DMS53 treated with DMSO at 0.1 percent for 48 hours (cell line): Measurements from ENCODE around the gene LRSAM1.
A peak's percentile ranks its signal among the peaks of the same experiment; 100 is the strongest.

Experiments used
- DNase-seq: peaks from one replicate; lab custom pipeline; 2025; ENCODE audit not compliant: unreplicated experiment; lab: John Stamatoyannopoulos, UW

Gene LRSAM1

GRCh38 chr9:127509955-127510299 lies 58.6 kb downstream of the LRSAM1 start:
- no peak for DNase-seq

- DNase-seq: no peak
Observed at GRCh38 chr9:127514468-127514867, 63.2 kb downstream of the LRSAM1 start.

GRCh38 chr9:127516835-127517607 lies 65.7 kb downstream of the LRSAM1 start:
- DNase-seq: no peak

- DNase-seq: no peak
Observed at GRCh38 chr9:127517620-127518019, 66.3 kb downstream of the LRSAM1 start.

GRCh38 chr9:127518091-127518856 lies 67.0 kb downstream of the LRSAM1 start:
- no peak for DNase-seq

GRCh38 chr9:127519301-127520166 lies 68.2 kb downstream of the LRSAM1 start:
- no peak for DNase-seq

GRCh38 chr9:127520941-127521918 lies 69.9 kb downstream of the LRSAM1 start:
- no peak for DNase-seq

- no peak for DNase-seq
Observed at GRCh38 chr9:127521919-127522304, 70.6 kb downstream of the LRSAM1 start.

GRCh38 chr9:127522727-127523126 lies 71.4 kb downstream of the LRSAM1 start:
- no peak for DNase-seq

- peak; percentile 19 for DNase-seq
Observed at GRCh38 chr9:127523312-127523851, 72.1 kb downstream of the LRSAM1 start.

GRCh38 chr9:127524373-127524772 lies 73.1 kb downstream of the LRSAM1 start:
- DNase-seq: no peak

GRCh38 chr9:127525401-127526188 lies 74.3 kb downstream of the LRSAM1 start:
- DNase-seq: peak; percentile 29

- no peak for DNase-seq
Observed at GRCh38 chr9:127526655-127527559, 75.6 kb downstream of the LRSAM1 start.

- no peak for DNase-seq
Observed at GRCh38 chr9:127527560-127528268, 76.4 kb downstream of the LRSAM1 start.

GRCh38 chr9:127528422-127529251 lies 77.3 kb downstream of the LRSAM1 start:
- no peak for DNase-seq

- no peak for DNase-seq
Observed at GRCh38 chr9:127529671-127530070, 78.4 kb downstream of the LRSAM1 start.
